K562 (cell line): ENCODE measurements around the gene C10orf53. TPM values are rescaled to one million over a fixed set of nuclear protein-coding genes. Genes with fewer than 3 reads are reported as not detected.

Source experiments
- ATAC-seq: fragments of 200-7000 bp; cut with Tn5 transposase; 3 replicates; pipeline ENCODE4 v1.9.1; 2020; ENCODE audit warnings: moderate library complexity
- BruUV-seq: library from RNA; stranded (reverse); fragments of 400-500 nt; replicated peaks from 2 replicates; lab custom pipeline; 2021; lab: Mats Ljungman, UMichigan
- CTCF ChIA-PET: fragments of 300-600 bp; formaldehyde crosslinking; extraction: SDS; loops from one replicate; lab custom pipeline; 2021; ENCODE audit warnings: low intra/inter-chr PET ratio; lab: Yijun Ruan, JAX
- POLR2A ChIA-PET: fragments of 300-600, 350-650 bp; sonication (Branson Sonifier 250); formaldehyde crosslinking; extraction: SDS; loops from one replicate; lab custom pipeline; 2021; ENCODE audit warnings: antibody characterized with exemption, inconsistent platforms; lab: Yijun Ruan, JAX
- DNase-seq, 4 experiments: peaks; one replicate each; pipeline versions ENCODE4 v3.0.0 to v3.0.0-alpha.2; 2011 to 2018; ENCODE audit warnings: low spot score in 3 of 4, mixed read lengths in 3 of 4; ENCODE audit errors: extremely low read depth in 1 of 4
- FAIRE-seq: peaks from 2 replicates; lab custom pipeline; 2011; peaks lifted over from hg19 to GRCh38; lab: Jason Lieb, UNC
- H2AFZ ChIP-seq: 2 replicates; pipeline ENCODE4 v1.6.0; 2011; ENCODE audit warnings: low read depth, low read length, control low read depth, inconsistent platforms
- H3K27ac ChIP-seq: fragments of 200-600 bp; 3 replicates; pipeline ENCODE4 v1.8.0; 2011; ENCODE audit warnings: low read depth, mild to moderate bottlenecking, control low read depth, inconsistent platforms, low read length, moderate library complexity, mixed read lengths; ENCODE audit errors: extremely low read depth
- H3K27me3 ChIP-seq, 2 experiments: fragments of 300-600 bp in 1 of 2; 2 replicates in 1 of 2; 3 replicates in 1 of 2; pipeline versions ENCODE4 v1.6.0 to v1.8.0; 2011; ENCODE audit warnings: inconsistent platforms in 2 of 2, low read length in 2 of 2, mild to moderate bottlenecking in 1 of 2, mixed read lengths in 1 of 2, moderate library complexity in 1 of 2; ENCODE audit not compliant: control insufficient read depth in 2 of 2, insufficient read depth in 2 of 2
- H3K36me3 ChIP-seq: fragments of 300-600 bp; 3 replicates; pipeline ENCODE4 v1.8.0; 2011; ENCODE audit warnings: mild to moderate bottlenecking, low read length, inconsistent platforms; ENCODE audit not compliant: control insufficient read depth, insufficient read depth
- H3K4me1 ChIP-seq, 2 experiments: fragments of 200-600 bp in 1 of 2; replicated peaks in 1 of 2; 2 replicates in 1 of 2; 3 replicates in 1 of 2; pipeline versions ENCODE4 v1.5.1 to v1.8.0; 2011; ENCODE audit warnings: inconsistent platforms in 2 of 2, low read length in 2 of 2, mild to moderate bottlenecking in 1 of 2, mixed read lengths in 1 of 2, moderate library complexity in 1 of 2; ENCODE audit not compliant: control insufficient read depth in 2 of 2, insufficient read depth in 2 of 2
- H3K4me2 ChIP-seq: 2 replicates; pipeline ENCODE4 v1.6.1; 2011; ENCODE audit warnings: low read length, control low read depth, inconsistent platforms, mixed read lengths; ENCODE audit not compliant: insufficient read depth
- H3K4me3 ChIP-seq: fragments of 200-600 bp; sonication (generic), shearing (Covaris generic); 2 replicates; pipeline ENCODE4 v1.5.1; 2016; ENCODE audit warnings: control low read depth, inconsistent platforms
- H3K79me2 ChIP-seq: fragments of 200-600 bp; 3 replicates; pipeline ENCODE4 v1.8.0; 2011; ENCODE audit warnings: low read length, inconsistent platforms; ENCODE audit not compliant: control insufficient read depth, insufficient read depth
- H3K9ac ChIP-seq, 2 experiments: 2 replicates each; pipeline versions ENCODE4 v1.6.0 to v1.6.1; 2011; ENCODE audit warnings: low read depth in 2 of 2, low read length in 2 of 2, control low read depth in 1 of 2, inconsistent platforms in 1 of 2, mild to moderate bottlenecking in 1 of 2, mixed read lengths in 1 of 2; ENCODE audit not compliant: insufficient read depth in 1 of 2
- H3K9me1 ChIP-seq: one replicate; pipeline ENCODE4 v1.6.0; 2011; ENCODE audit warnings: inconsistent platforms, mild to moderate bottlenecking, low read length, moderate library complexity; ENCODE audit not compliant: control insufficient read depth, insufficient read depth
- H3K9me3 ChIP-seq: replicated peaks from 2 replicates; pipeline ENCODE4 v1.5.1; 2011; ENCODE audit warnings: low read depth, low read length, inconsistent platforms; ENCODE audit not compliant: control insufficient read depth, insufficient read depth
- H4K20me1 ChIP-seq: replicated peaks from 2 replicates; pipeline ENCODE4 v1.6.1; 2011; ENCODE audit warnings: low read length, inconsistent platforms, mixed read lengths; ENCODE audit not compliant: control insufficient read depth, insufficient read depth
- ELK3 ChIP-seq: fragments of 450-650 bp; formaldehyde crosslinking; IDR thresholded peaks from 2 replicates; pipeline ENCODE4 v1.4.0; 2020; ENCODE audit warnings: mild to moderate bottlenecking
- EP300 ChIP-seq: IDR thresholded peaks from 2 replicates; pipeline ENCODE4 v1.6.1; 2012; ENCODE audit warnings: low read length, improper control_type of control experiment
- FOSL1 ChIP-seq: fragments of 200-800 bp; sonication (Bioruptor generic); conservative IDR thresholded peaks from 2 replicates; pipeline ENCODE4 v1.6.1; 2016; ENCODE audit warnings: missing genetic modification characterization, missing compliant biosample characterization
- HBP1 ChIP-seq: fragments of 450-650 bp; formaldehyde crosslinking; IDR thresholded peaks from 2 replicates; pipeline ENCODE4 v1.4.0; 2022; ENCODE audit warnings: missing genetic modification characterization
- KLF16 ChIP-seq: IDR thresholded peaks from 2 replicates; pipeline ENCODE4 v1.6.1; 2016; ENCODE audit warnings: antibody characterized with exemption
- MXI1 ChIP-seq: IDR thresholded peaks from 2 replicates; pipeline ENCODE4 v1.6.1; 2011; ENCODE audit warnings: low read depth, mild to moderate bottlenecking, improper control_type of control experiment, low read length
- RBM17 ChIP-seq: fragments of 200-400 bp; formaldehyde crosslinking; IDR thresholded peaks from 2 replicates; pipeline ENCODE4 v1.6.1; 2017; ENCODE audit warnings: low read depth, mild to moderate bottlenecking, low read length, borderline replicate concordance
- SRSF7 ChIP-seq: fragments of 200-400 bp; formaldehyde crosslinking; optimal IDR thresholded peaks from 2 replicates; pipeline ENCODE3; 2017; ENCODE audit warnings: mild to moderate bottlenecking, low read depth, low read length
- THRAP3 ChIP-seq: fragments of 450-650 bp; IDR thresholded peaks from 2 replicates; pipeline ENCODE4 v1.6.1; 2016; ENCODE audit warnings: mild to moderate bottlenecking, inconsistent platforms, borderline replicate concordance
- ZNF146 ChIP-seq: IDR thresholded peaks from one replicate; pipeline ENCODE4 v1.6.1; 2018; ENCODE audit warnings: missing compliant biosample characterization; ENCODE audit not compliant: unreplicated experiment
- ZNF830 ChIP-seq: fragments of 250-450 bp; sonication (Bioruptor Pico); IDR thresholded peaks from 2 replicates; pipeline ENCODE4 v1.5.0; 2021; ENCODE audit warnings: mild to moderate bottlenecking
- WGBS: fragments of 100-300 bp; shearing (Covaris generic); methylation state at CpG from one replicate; pipeline ENCODE4 v1.1.6; 2016; ENCODE audit warnings: low coverage, mixed read lengths; ENCODE audit not compliant: insufficient coverage; ENCODE audit errors: missing lambda C conversion rate; 5-methylcytosine and 5-hydroxymethylcytosine counted together
- in situ Hi-C: fragments of 300-500 bp; cut with MboI; formaldehyde crosslinking; loops from 4 replicates; pipeline ENCODE4 v1.15.0; 2018; ENCODE audit warnings: inconsistent platforms, mixed read lengths
- intact Hi-C: fragments of 100-400 bp; cut with micrococcal nuclease; formaldehyde crosslinking; loops from 2 replicates; pipeline ENCODE4 v1.14.2; 2022
- polyA plus RNA-seq, 8 experiments: library from polyadenylated mRNA; depleted of rRNA in 4 of 8; stranded (reverse) in 5 of 8; unstranded in 3 of 8; fragments of >200 nt; fragmentation: Nextera tagmentation in 2 of 8; fragmentation: Illumina TruSeq in 1 of 8; extraction: Ambion mirVana in 2 of 8; extraction: Trizol in 1 of 8; gene quantifications; 2 replicates each; pipeline versions ENCODE4 v1.2.1 to v1.2.3, GENCODE V29; 2011 to 2014; ENCODE audit warnings: inconsistent platforms in 1 of 8, missing spikeins in 1 of 8
- total RNA-seq, 7 experiments: library from RNA; depleted of rRNA in 6 of 7; stranded (reverse); fragments of >200 nt in 6 of 7; fragmentation: Illumina TruSeq in 2 of 7; extraction: Trizol in 2 of 7; gene quantifications; 2 replicates each; pipeline versions ENCODE4 v1.2.1 to v1.2.3, GENCODE V29; 2011 to 2021; ENCODE audit warnings: low replicate concordance in 1 of 7
- TF ChIP-seq, protein P1 (sequence below): sonication (generic); formaldehyde crosslinking; IDR thresholded peaks from 2 replicates; pipeline ENCODE4 v1.8.1; 2023; ENCODE audit warnings: mild to moderate bottlenecking, missing genetic modification reagents

The C10orf53 gene
- total and polyA plus RNA-seq, 9 of the 15 experiments (the other 6 are each of a cell fraction or from before 2014, with no cell fraction given): not detected

GRCh38 chr10:49734676-49735075 is 55.2 kb downstream of the C10orf53 start:
- FAIRE-seq: no peak
- no peaks in the 10 kb centered on the region for H3K9me3 ChIP-seq
- H3K4me2 ChIP-seq: no peak overlapping the region
- peaks cover 0 to 7% of the 10 kb centered on the region in 2 experiments; a peak in 2 of 5 replicates for H3K4me1 ChIP-seq
- intact Hi-C loops: no loop called here
- no peak; the same call in 2 of the 3 replicates for ATAC-seq
- no peak overlapping the region for H3K4me3 ChIP-seq
- peaks cover 26% of the 10 kb centered on the region for H4K20me1 ChIP-seq
- peaks cover 0 to 53% of the 10 kb centered on the region in 2 experiments; a peak in 3 of 5 replicates for H3K27me3 ChIP-seq
- no peaks in the 10 kb centered on the region for H3K9me1 ChIP-seq
- H3K79me2 ChIP-seq: no peaks in the 10 kb centered on the region
- in situ Hi-C loops: no loop called here
- no peak for DNase-seq
- H3K36me3 ChIP-seq: no peaks in the 10 kb centered on the region
- no TSS peak for BruUV-seq
- CTCF ChIA-PET: no interaction called here
- WGBS: 2% methylated on average over 10 of the region's 10 CpGs
- TF ChIP-seq KLF16: no peak
- TF ChIP-seq, protein P1, sequence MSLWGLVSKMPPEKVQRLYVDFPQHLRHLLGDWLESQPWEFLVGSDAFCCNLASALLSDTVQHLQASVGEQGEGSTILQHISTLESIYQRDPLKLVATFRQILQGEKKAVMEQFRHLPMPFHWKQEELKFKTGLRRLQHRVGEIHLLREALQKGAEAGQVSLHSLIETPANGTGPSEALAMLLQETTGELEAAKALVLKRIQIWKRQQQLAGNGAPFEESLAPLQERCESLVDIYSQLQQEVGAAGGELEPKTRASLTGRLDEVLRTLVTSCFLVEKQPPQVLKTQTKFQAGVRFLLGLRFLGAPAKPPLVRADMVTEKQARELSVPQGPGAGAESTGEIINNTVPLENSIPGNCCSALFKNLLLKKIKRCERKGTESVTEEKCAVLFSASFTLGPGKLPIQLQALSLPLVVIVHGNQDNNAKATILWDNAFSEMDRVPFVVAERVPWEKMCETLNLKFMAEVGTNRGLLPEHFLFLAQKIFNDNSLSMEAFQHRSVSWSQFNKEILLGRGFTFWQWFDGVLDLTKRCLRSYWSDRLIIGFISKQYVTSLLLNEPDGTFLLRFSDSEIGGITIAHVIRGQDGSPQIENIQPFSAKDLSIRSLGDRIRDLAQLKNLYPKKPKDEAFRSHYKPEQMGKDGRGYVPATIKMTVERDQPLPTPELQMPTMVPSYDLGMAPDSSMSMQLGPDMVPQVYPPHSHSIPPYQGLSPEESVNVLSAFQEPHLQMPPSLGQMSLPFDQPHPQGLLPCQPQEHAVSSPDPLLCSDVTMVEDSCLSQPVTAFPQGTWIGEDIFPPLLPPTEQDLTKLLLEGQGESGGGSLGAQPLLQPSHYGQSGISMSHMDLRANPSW (CRISPR knock-in tag): no peak
- no peak for TF ChIP-seq SRSF7
- TF ChIP-seq HBP1: no peak
- no peak for TF ChIP-seq ELK3 (CRISPR knock-in tag)
- no peak for TF ChIP-seq THRAP3
- no peak for TF ChIP-seq ZNF146
- TF ChIP-seq EP300: no peak
- TF ChIP-seq MXI1: no peak
- TF ChIP-seq RBM17: no peak
- no peak for TF ChIP-seq ZNF830 (CRISPR knock-in tag)
- no peak for TF ChIP-seq FOSL1 (tag)
- TF ChIP-seq, all 486 proteins: peak for 0
- Histone ChIP-seq H2AFZ (no peak overlapping the region), H3K9ac (no peak overlapping the region), H3K27ac (no peak overlapping the region)
- POLR2A ChIA-PET: no interaction called here
